A673 (cell line): ENCODE measurements around the gene MYCL.

Experiments
- EZH2 ChIP-seq: fragments of 200-600 bp; sonication (generic); IDR thresholded peaks from 2 replicates; pipeline ENCODE4 v1.6.1; 2017; ENCODE audit warnings: borderline replicate concordance, low read depth, mild to moderate bottlenecking, mixed read lengths, antibody characterized with exemption, low read length; ENCODE audit not compliant: poor library complexity, severe bottlenecking
- TF ChIP-seq, protein P1 (sequence below): fragments of 300-800, 200-600 bp; sonication (generic); conservative IDR thresholded peaks from 2 replicates; pipeline ENCODE4 v1.5.1; 2017; ENCODE audit warnings: low read depth, mild to moderate bottlenecking, antibody characterized with exemption, low read length, moderate library complexity, mixed read lengths

DNA sequence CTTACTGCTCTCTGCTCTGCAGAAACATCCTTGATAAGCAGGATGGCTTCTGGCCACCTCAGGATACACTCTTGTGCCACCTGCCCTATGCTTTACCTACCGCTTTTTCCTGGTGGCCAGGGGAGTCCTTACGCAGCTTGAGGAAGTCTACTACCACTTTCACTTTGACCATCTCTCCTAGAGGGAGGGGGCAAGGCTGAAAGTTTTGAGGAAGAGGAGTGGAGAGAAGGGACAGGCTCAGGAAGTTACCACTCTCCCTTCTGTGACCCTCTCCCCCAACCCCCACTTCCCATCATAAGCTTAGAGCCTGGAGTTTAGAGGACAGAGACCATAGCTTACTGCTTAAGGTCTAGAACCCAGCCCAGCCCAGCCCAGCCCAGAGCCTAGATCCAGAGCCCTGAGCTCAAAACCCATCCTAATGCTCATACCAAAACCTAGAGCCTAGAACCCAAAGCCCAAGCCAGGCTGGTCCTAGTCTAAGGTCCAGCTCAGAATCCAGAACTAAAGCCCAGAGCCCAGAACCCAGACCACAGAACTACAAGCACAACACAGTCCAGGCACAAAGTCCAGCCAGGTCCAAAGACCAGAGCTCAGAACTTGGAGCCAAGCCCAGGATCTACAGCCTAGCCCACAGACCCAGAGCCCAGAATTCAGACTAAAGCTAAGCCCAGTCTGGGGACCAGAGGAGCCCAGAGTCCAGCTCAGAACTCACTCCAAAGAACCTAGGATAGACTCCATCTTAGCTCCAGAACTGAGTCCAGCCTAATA, 35.2 kb upstream of the MYCL start:
- no peak for TF ChIP-seq EZH2
- TF ChIP-seq, protein P1, sequence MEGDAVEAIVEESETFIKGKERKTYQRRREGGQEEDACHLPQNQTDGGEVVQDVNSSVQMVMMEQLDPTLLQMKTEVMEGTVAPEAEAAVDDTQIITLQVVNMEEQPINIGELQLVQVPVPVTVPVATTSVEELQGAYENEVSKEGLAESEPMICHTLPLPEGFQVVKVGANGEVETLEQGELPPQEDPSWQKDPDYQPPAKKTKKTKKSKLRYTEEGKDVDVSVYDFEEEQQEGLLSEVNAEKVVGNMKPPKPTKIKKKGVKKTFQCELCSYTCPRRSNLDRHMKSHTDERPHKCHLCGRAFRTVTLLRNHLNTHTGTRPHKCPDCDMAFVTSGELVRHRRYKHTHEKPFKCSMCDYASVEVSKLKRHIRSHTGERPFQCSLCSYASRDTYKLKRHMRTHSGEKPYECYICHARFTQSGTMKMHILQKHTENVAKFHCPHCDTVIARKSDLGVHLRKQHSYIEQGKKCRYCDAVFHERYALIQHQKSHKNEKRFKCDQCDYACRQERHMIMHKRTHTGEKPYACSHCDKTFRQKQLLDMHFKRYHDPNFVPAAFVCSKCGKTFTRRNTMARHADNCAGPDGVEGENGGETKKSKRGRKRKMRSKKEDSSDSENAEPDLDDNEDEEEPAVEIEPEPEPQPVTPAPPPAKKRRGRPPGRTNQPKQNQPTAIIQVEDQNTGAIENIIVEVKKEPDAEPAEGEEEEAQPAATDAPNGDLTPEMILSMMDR: no peak
